ENCODE measurements around the gene IFRD1.
"Not testable (repeated sequence)": the region's sequence is repeated elsewhere in the genome, so short reads cannot be mapped to it uniquely, and the experiment has no call there.

The IFRD1 gene

GRCh38 chr7:112446431-112446830 lies 3.8 kb upstream of the IFRD1 start:
- H3K4me3 ChIP-seq (ENCODE audit: low read depth in 1 of 2, low read length in 2 of 2): no peak overlapping the region
- no peaks in the 10 kb centered on the region for H3K27me3 ChIP-seq (ENCODE audit: low read depth, low read length)
- H3K4me1 ChIP-seq (ENCODE audit: control insufficient read depth in 1 of 2, insufficient read depth in 2 of 2, low read length in 2 of 2): peaks cover 6 to 7% of the 10 kb centered on the region in 2 donors
- H3K36me3 ChIP-seq (ENCODE audit: control insufficient read depth in 1 of 2, insufficient read depth in 2 of 2, low read length in 2 of 2): peaks cover 0 to 11% of the 10 kb centered on the region in 2 donors
- H3K9me3 ChIP-seq (ENCODE audit: control insufficient read depth in 1 of 2, low read length in 2 of 2): no peaks in the 10 kb centered on the region
- no peak overlapping the region for H3K27ac ChIP-seq (ENCODE audit: low read length)

- peaks cover 7 to 9% of the 10 kb centered on the region in 2 donors for H3K4me1 ChIP-seq (ENCODE audit: control insufficient read depth in 1 of 2, insufficient read depth in 2 of 2, low read length in 2 of 2)
- no peak overlapping the region for H3K27ac ChIP-seq (ENCODE audit: low read length)
- H3K9me3 ChIP-seq (ENCODE audit: control insufficient read depth in 1 of 2, low read length in 2 of 2): no peaks in the 10 kb centered on the region
- H3K27me3 ChIP-seq (ENCODE audit: low read depth, low read length): no peaks in the 10 kb centered on the region
- H3K4me3 ChIP-seq (ENCODE audit: low read depth in 1 of 2, low read length in 2 of 2): no peak overlapping the region
- H3K36me3 ChIP-seq (ENCODE audit: control insufficient read depth in 1 of 2, insufficient read depth in 2 of 2, low read length in 2 of 2): peaks cover 0 to 15% of the 10 kb centered on the region in 2 donors
Measured at GRCh38 chr7:112447406-112447805, 2.9 kb upstream of the IFRD1 start.

GRCh38 chr7:112448381-112448780 lies 1.9 kb upstream of the IFRD1 start:
- H3K4me3 ChIP-seq (ENCODE audit: low read depth in 1 of 2, low read length in 2 of 2): no peak overlapping the region
- no peaks in the 10 kb centered on the region for H3K9me3 ChIP-seq (ENCODE audit: control insufficient read depth in 1 of 2, low read length in 2 of 2)
- peaks cover 0 to 22% of the 10 kb centered on the region in 2 donors for H3K36me3 ChIP-seq (ENCODE audit: control insufficient read depth in 1 of 2, insufficient read depth in 2 of 2, low read length in 2 of 2)
- H3K27me3 ChIP-seq (ENCODE audit: low read depth, low read length): no peaks in the 10 kb centered on the region
- H3K4me1 ChIP-seq (ENCODE audit: control insufficient read depth in 1 of 2, insufficient read depth in 2 of 2, low read length in 2 of 2): peaks cover 9 to 12% of the 10 kb centered on the region in 2 donors
- H3K27ac ChIP-seq (ENCODE audit: low read length): peak overlapping the region; percentile 94

GRCh38 chr7:112448891-112449290 lies 1.4 kb upstream of the IFRD1 start:
- Histone ChIP-seq H3K27ac (ENCODE audit: low read length) (peak overlapping the region; percentile 94), H3K4me3 (ENCODE audit: low read depth in 1 of 2, low read length in 2 of 2) (no peak overlapping the region), H3K36me3 (ENCODE audit: control insufficient read depth in 1 of 2, insufficient read depth in 2 of 2, low read length in 2 of 2) (peaks cover 0 to 23% of the 10 kb centered on the region in 2 donors)

GRCh38 chr7:112449353-112449752 lies 907 bp upstream of the IFRD1 start:
- no peaks in the 10 kb centered on the region for H3K9me3 ChIP-seq (ENCODE audit: control insufficient read depth in 1 of 2, low read length in 2 of 2)
- H3K27ac ChIP-seq (ENCODE audit: low read length): peak overlapping the region; percentile 94
- H3K36me3 ChIP-seq (ENCODE audit: control insufficient read depth in 1 of 2, insufficient read depth in 2 of 2, low read length in 2 of 2): peaks cover 0 to 23% of the 10 kb centered on the region in 2 donors
- peak overlapping the region; percentile 87 to 91 for H3K4me3 ChIP-seq (ENCODE audit: low read depth in 1 of 2, low read length in 2 of 2)
- H3K27me3 ChIP-seq (ENCODE audit: low read depth, low read length): no peaks in the 10 kb centered on the region
- H3K4me1 ChIP-seq (ENCODE audit: control insufficient read depth in 1 of 2, insufficient read depth in 2 of 2, low read length in 2 of 2): peaks cover 9 to 22% of the 10 kb centered on the region in 2 donors

More at GRCh38 chr7:112448891-112449290, 1.4 kb upstream of the IFRD1 start:
- peaks cover 9 to 17% of the 10 kb centered on the region in 2 donors for H3K4me1 ChIP-seq (ENCODE audit: control insufficient read depth in 1 of 2, insufficient read depth in 2 of 2, low read length in 2 of 2)
- no peaks in the 10 kb centered on the region for H3K27me3 ChIP-seq (ENCODE audit: low read depth, low read length)
- H3K9me3 ChIP-seq (ENCODE audit: control insufficient read depth in 1 of 2, low read length in 2 of 2): no peaks in the 10 kb centered on the region

GRCh38 chr7:112450807-112451761 lies 824 bp downstream of the IFRD1 start:
- Histone ChIP-seq H3K27ac (ENCODE audit: low read length) (peak overlapping the region; percentile 97), H3K4me1 (ENCODE audit: control insufficient read depth in 1 of 2, insufficient read depth in 2 of 2, low read length in 2 of 2) (peaks cover 9 to 28% of the 10 kb centered on the region in 2 donors), H3K9me3 (ENCODE audit: control insufficient read depth in 1 of 2, low read length in 2 of 2) (no peaks in the 10 kb centered on the region), H3K36me3 (ENCODE audit: control insufficient read depth in 1 of 2, insufficient read depth in 2 of 2, low read length in 2 of 2) (peaks cover 0 to 29% of the 10 kb centered on the region in 2 donors), H3K4me3 (ENCODE audit: low read depth in 1 of 2, low read length in 2 of 2) (peak overlapping the region; percentile 87 to 91), H3K27me3 (ENCODE audit: low read depth, low read length) (no peaks in the 10 kb centered on the region)

- H3K27me3 ChIP-seq (ENCODE audit: low read depth, low read length): no peaks in the 10 kb centered on the region
- H3K4me1 ChIP-seq (ENCODE audit: control insufficient read depth in 1 of 2, insufficient read depth in 2 of 2, low read length in 2 of 2): peaks cover 9 to 28% of the 10 kb centered on the region in 2 donors
- H3K36me3 ChIP-seq (ENCODE audit: control insufficient read depth in 1 of 2, insufficient read depth in 2 of 2, low read length in 2 of 2): peaks cover 6 to 37% of the 10 kb centered on the region in 2 donors
- peak overlapping the region; percentile 87 to 91 for H3K4me3 ChIP-seq (ENCODE audit: low read depth in 1 of 2, low read length in 2 of 2)
- H3K9me3 ChIP-seq (ENCODE audit: control insufficient read depth in 1 of 2, low read length in 2 of 2): no peaks in the 10 kb centered on the region
- H3K27ac ChIP-seq (ENCODE audit: low read length): peak overlapping the region; percentile 97
Measured at GRCh38 chr7:112452102-112452888, 2.0 kb downstream of the IFRD1 start.

- H3K4me1 ChIP-seq (ENCODE audit: control insufficient read depth in 1 of 2, insufficient read depth in 2 of 2, low read length in 2 of 2): peaks cover 9 to 28% of the 10 kb centered on the region in 2 donors
- no peaks in the 10 kb centered on the region for H3K9me3 ChIP-seq (ENCODE audit: control insufficient read depth in 1 of 2, low read length in 2 of 2)
- H3K36me3 ChIP-seq (ENCODE audit: control insufficient read depth in 1 of 2, insufficient read depth in 2 of 2, low read length in 2 of 2): peaks cover 17 to 48% of the 10 kb centered on the region in 2 donors
- H3K4me3 ChIP-seq (ENCODE audit: low read depth in 1 of 2, low read length in 2 of 2): peak overlapping the region; percentile 87 to 91
- no peaks in the 10 kb centered on the region for H3K27me3 ChIP-seq (ENCODE audit: low read depth, low read length)
- peak overlapping the region; percentile 97 for H3K27ac ChIP-seq (ENCODE audit: low read length)
Measured at GRCh38 chr7:112453505-112454171, 3.4 kb downstream of the IFRD1 start.

GRCh38 chr7:112454191-112454590 lies 3.9 kb downstream of the IFRD1 start:
- H3K27me3 ChIP-seq (ENCODE audit: low read depth, low read length); H3K27ac ChIP-seq (ENCODE audit: low read length); H3K9me3 ChIP-seq (ENCODE audit: control insufficient read depth in 1 of 2, low read length in 2 of 2): not testable (repeated sequence)
- H3K4me1 ChIP-seq (ENCODE audit: control insufficient read depth in 1 of 2, insufficient read depth in 2 of 2, low read length in 2 of 2): peaks cover 6 to 27% of the 10 kb centered on the region in 2 donors
- H3K4me3 ChIP-seq (ENCODE audit: low read depth in 1 of 2, low read length in 2 of 2): peak overlapping the region in 1 of 2 donors; percentile 87
- peaks cover 22 to 54% of the 10 kb centered on the region in 2 donors for H3K36me3 ChIP-seq (ENCODE audit: control insufficient read depth in 1 of 2, insufficient read depth in 2 of 2, low read length in 2 of 2)

GRCh38 chr7:112459645-112460044 lies 9.4 kb downstream of the IFRD1 start:
- Histone ChIP-seq H3K4me3 (ENCODE audit: low read depth in 1 of 2, low read length in 2 of 2) (no peak overlapping the region), H3K27me3 (ENCODE audit: low read depth, low read length) (no peaks in the 10 kb centered on the region), H3K27ac (ENCODE audit: low read length) (no peak overlapping the region), H3K9me3 (ENCODE audit: control insufficient read depth in 1 of 2, low read length in 2 of 2) (no peaks in the 10 kb centered on the region), H3K4me1 (ENCODE audit: control insufficient read depth in 1 of 2, insufficient read depth in 2 of 2, low read length in 2 of 2) (peaks cover 5 to 27% of the 10 kb centered on the region in 2 donors), H3K36me3 (ENCODE audit: control insufficient read depth in 1 of 2, insufficient read depth in 2 of 2, low read length in 2 of 2) (peaks cover 59 to 71% of the 10 kb centered on the region in 2 donors)
